IMR-90 (cell line): ENCODE data around the gene GPATCH2.

Experiments
- CEBPB ChIP-seq: IDR thresholded peaks from 2 replicates; pipeline ENCODE4 v1.6.1; 2012; ENCODE audit warnings: low read depth, low read length, improper control_type of control experiment
- MAFK ChIP-seq: IDR thresholded peaks from 2 replicates; pipeline ENCODE4 v1.6.1; 2012; ENCODE audit warnings: low read depth, low read length, improper control_type of control experiment
- MAZ ChIP-seq: IDR thresholded peaks from 2 replicates; pipeline ENCODE4 v1.6.1; 2012; ENCODE audit warnings: low read depth, mild to moderate bottlenecking, low read length, improper control_type of control experiment, moderate library complexity, borderline replicate concordance
- MXI1 ChIP-seq: IDR thresholded peaks from 2 replicates; pipeline ENCODE4 v1.6.1; 2012; ENCODE audit warnings: low read depth, mild to moderate bottlenecking, low read length, moderate library complexity, borderline replicate concordance
- NFE2L2 ChIP-seq: fragments of 150-350 bp; IDR thresholded peaks from 2 replicates; pipeline ENCODE4 v1.6.1; 2016; ENCODE audit warnings: low read depth, mild to moderate bottlenecking, low read length
- POLR2A ChIP-seq: IDR thresholded peaks from 2 replicates; pipeline ENCODE4 v1.6.1; 2012; ENCODE audit warnings: mild to moderate bottlenecking, low read depth, low read length
- RAD21 ChIP-seq: IDR thresholded peaks from 2 replicates; pipeline ENCODE4 v1.6.1; 2012; ENCODE audit warnings: low read length, improper control_type of control experiment
- RCOR1 ChIP-seq: IDR thresholded peaks from 2 replicates; pipeline ENCODE4 v1.6.1; 2012; ENCODE audit warnings: mild to moderate bottlenecking, low read length, improper control_type of control experiment; ENCODE audit not compliant: insufficient replicate concordance
- SMC3 ChIP-seq: fragments of 150-350 bp; IDR thresholded peaks from 2 replicates; pipeline ENCODE4 v1.6.1; 2016; ENCODE audit warnings: low read depth, mild to moderate bottlenecking, antibody characterized with exemption, low read length, moderate library complexity
- TF ChIP-seq, protein P1 (sequence below): fragments of 150-350 bp; IDR thresholded peaks from 2 replicates; pipeline ENCODE4 v1.6.1; 2017; ENCODE audit warnings: mild to moderate bottlenecking, antibody characterized with exemption, low read length, low read depth
- TF ChIP-seq, protein P2 (sequence below): conservative IDR thresholded peaks from 2 replicates; pipeline ENCODE4 v1.5.1; 2012; ENCODE audit warnings: mild to moderate bottlenecking, low read depth, low read length, improper control_type of control experiment
- TF ChIP-seq, protein P3 (sequence below): fragments of 150-350 bp; IDR thresholded peaks from 2 replicates; pipeline ENCODE4 v1.6.1; 2016; ENCODE audit warnings: low read depth, mild to moderate bottlenecking, low read length, moderate library complexity, borderline replicate concordance

DNA sequence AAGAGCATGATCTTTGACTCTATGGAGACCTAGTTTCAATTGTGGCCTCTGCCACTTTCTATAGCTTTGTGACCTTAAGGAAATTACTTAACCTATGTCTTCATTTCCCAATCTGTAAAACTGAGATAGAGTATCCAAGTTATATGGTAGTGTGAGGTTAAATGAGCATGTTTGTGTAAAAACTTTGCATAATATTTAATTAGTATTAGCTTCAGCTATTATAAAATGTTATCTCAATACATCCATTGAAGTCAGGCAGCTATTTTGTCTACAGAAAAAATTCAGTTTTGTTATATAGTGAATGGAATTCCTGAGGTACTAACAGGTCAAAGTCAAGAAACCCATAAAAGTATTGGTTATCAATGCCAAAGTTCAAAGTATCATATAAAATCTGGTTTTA, 53.6 kb downstream of the GPATCH2 start:
- TF ChIP-seq, protein P1, sequence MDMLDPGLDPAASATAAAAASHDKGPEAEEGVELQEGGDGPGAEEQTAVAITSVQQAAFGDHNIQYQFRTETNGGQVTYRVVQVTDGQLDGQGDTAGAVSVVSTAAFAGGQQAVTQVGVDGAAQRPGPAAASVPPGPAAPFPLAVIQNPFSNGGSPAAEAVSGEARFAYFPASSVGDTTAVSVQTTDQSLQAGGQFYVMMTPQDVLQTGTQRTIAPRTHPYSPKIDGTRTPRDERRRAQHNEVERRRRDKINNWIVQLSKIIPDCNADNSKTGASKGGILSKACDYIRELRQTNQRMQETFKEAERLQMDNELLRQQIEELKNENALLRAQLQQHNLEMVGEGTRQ, result no peak
- TF ChIP-seq, protein P2, sequence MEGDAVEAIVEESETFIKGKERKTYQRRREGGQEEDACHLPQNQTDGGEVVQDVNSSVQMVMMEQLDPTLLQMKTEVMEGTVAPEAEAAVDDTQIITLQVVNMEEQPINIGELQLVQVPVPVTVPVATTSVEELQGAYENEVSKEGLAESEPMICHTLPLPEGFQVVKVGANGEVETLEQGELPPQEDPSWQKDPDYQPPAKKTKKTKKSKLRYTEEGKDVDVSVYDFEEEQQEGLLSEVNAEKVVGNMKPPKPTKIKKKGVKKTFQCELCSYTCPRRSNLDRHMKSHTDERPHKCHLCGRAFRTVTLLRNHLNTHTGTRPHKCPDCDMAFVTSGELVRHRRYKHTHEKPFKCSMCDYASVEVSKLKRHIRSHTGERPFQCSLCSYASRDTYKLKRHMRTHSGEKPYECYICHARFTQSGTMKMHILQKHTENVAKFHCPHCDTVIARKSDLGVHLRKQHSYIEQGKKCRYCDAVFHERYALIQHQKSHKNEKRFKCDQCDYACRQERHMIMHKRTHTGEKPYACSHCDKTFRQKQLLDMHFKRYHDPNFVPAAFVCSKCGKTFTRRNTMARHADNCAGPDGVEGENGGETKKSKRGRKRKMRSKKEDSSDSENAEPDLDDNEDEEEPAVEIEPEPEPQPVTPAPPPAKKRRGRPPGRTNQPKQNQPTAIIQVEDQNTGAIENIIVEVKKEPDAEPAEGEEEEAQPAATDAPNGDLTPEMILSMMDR, result no peak
- no peak for TF ChIP-seq POLR2A
- TF ChIP-seq, protein P3, sequence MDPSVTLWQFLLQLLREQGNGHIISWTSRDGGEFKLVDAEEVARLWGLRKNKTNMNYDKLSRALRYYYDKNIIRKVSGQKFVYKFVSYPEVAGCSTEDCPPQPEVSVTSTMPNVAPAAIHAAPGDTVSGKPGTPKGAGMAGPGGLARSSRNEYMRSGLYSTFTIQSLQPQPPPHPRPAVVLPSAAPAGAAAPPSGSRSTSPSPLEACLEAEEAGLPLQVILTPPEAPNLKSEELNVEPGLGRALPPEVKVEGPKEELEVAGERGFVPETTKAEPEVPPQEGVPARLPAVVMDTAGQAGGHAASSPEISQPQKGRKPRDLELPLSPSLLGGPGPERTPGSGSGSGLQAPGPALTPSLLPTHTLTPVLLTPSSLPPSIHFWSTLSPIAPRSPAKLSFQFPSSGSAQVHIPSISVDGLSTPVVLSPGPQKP, result no peak
- TF ChIP-seq MAZ, result no peak
- no peak for TF ChIP-seq MAFK
- no peak for TF ChIP-seq RCOR1
- TF ChIP-seq RAD21, result no peak
- TF ChIP-seq SMC3, result no peak
- no peak for TF ChIP-seq CEBPB
- TF ChIP-seq MXI1, result no peak
- TF ChIP-seq NFE2L2, result no peak
